ENCODE data around the gene HPN. TPM values are rescaled to one million over a fixed set of nuclear protein-coding genes. Genes with fewer than 3 reads are reported as not detected.

Gene HPN
- total RNA-seq, 1 donor from 2014 or later, result not detected

- no peak for DNase-seq (ENCODE audit: extremely low read depth, low read depth, low spot score)
These were observed 18.8 kb downstream of the HPN start for GRCh38 chr19:35060160-35060855.

GRCh38 chr19:35061583-35062373 lies 20.3 kb downstream of the HPN start:
- no peak for DNase-seq (ENCODE audit: extremely low read depth, low read depth, low spot score)

- no peak for DNase-seq (ENCODE audit: extremely low read depth, low read depth, low spot score)
These were observed 21.4 kb downstream of the HPN start for GRCh38 chr19:35062942-35063341.

- DNase-seq (ENCODE audit: extremely low read depth, low read depth, low spot score), result no peak
These were observed 22.7 kb downstream of the HPN start for GRCh38 chr19:35063940-35064818.

GRCh38 chr19:35065574-35065973 lies 24.1 kb downstream of the HPN start:
- DNase-seq (ENCODE audit: extremely low read depth, low read depth, low spot score), result no peak

- no peak for DNase-seq (ENCODE audit: extremely low read depth, low read depth, low spot score)
These were observed 24.6 kb downstream of the HPN start for GRCh38 chr19:35066121-35066520.

GRCh38 chr19:35066691-35067563 lies 25.4 kb downstream of the HPN start:
- DNase-seq (ENCODE audit: extremely low read depth, low read depth, low spot score), result no peak

GRCh38 chr19:35068941-35069634 lies 27.6 kb downstream of the HPN start:
- DNase-seq (ENCODE audit: extremely low read depth, low read depth, low spot score), result no peak

GRCh38 chr19:35069696-35070095 lies 28.2 kb downstream of the HPN start:
- no peak for DNase-seq (ENCODE audit: extremely low read depth, low read depth, low spot score)

GRCh38 chr19:35070471-35070870 lies 28.9 kb downstream of the HPN start:
- no peak for DNase-seq (ENCODE audit: extremely low read depth, low read depth, low spot score)

GRCh38 chr19:35073516-35073915 lies 32.0 kb downstream of the HPN start:
- DNase-seq (ENCODE audit: extremely low read depth, low read depth, low spot score), result no peak

- DNase-seq (ENCODE audit: extremely low read depth, low read depth, low spot score), result no peak
These were observed 32.4 kb downstream of the HPN start for GRCh38 chr19:35073941-35074340.

- no peak for DNase-seq (ENCODE audit: extremely low read depth, low read depth, low spot score)
These were observed 33.1 kb downstream of the HPN start for GRCh38 chr19:35074426-35075201.

- no peak for DNase-seq (ENCODE audit: extremely low read depth, low read depth, low spot score)
These were observed 33.9 kb downstream of the HPN start for GRCh38 chr19:35075202-35076025.

GRCh38 chr19:35076026-35076370 lies 34.5 kb downstream of the HPN start:
- DNase-seq (ENCODE audit: extremely low read depth, low read depth, low spot score), result no peak

- no peak for DNase-seq (ENCODE audit: extremely low read depth, low read depth, low spot score)
These were observed 35.1 kb downstream of the HPN start for GRCh38 chr19:35076657-35077056.

GRCh38 chr19:35077411-35078223 lies 36.1 kb downstream of the HPN start:
- DNase-seq (ENCODE audit: extremely low read depth, low read depth, low spot score), result no peak
